ENCODE measurements around the gene C1QTNF3.

The C1QTNF3 gene

DNA sequence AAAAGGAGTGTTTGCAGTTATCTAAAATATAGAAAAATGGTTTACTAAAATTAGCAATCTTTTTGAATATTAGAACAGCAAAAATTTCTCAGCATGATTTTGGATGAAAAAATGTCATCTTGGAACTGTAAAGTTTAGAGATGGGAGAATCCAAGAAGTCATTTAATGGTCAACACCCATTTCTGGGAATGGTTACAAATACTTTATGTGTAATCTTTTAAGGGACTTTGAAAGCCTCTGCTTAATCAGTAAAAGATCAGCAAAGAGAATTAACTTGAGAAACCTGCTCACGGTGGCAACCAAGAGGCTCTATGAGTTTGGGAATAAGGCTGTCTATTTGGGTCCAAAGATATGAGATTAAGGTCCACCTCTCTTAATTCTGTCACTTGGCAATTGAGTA is 13.0 kb downstream of the C1QTNF3 start:
- Histone ChIP-seq H3K9me3 (ENCODE audit: control insufficient read depth, low read length) (no peaks in the 10 kb centered on the region), H3K36me3 (ENCODE audit: control insufficient read depth, insufficient read depth, low read length) (peaks cover 8% of the 10 kb centered on the region), H3K4me3 (ENCODE audit: insufficient read depth, low read depth, low read length, poor library complexity, severe bottlenecking) (no peak overlapping the region), H3K27me3 (replicated peaks; ENCODE audit: control insufficient read depth, insufficient read depth, low read length, poor library complexity, severe bottlenecking) (no peaks in the 10 kb centered on the region), H3K4me1 (ENCODE audit: control insufficient read depth, insufficient read depth, low read length, poor library complexity, severe bottlenecking) (no peaks in the 10 kb centered on the region), H3K27ac (ENCODE audit: insufficient read depth, low read length, poor library complexity, severe bottlenecking) (no peak overlapping the region)
- DNase-seq = no peak

GRCh38 chr5:34028349-34028748 is 14.7 kb downstream of the C1QTNF3 start:
- H3K4me3 ChIP-seq (ENCODE audit: insufficient read depth, low read depth, low read length, poor library complexity, severe bottlenecking) = no peak overlapping the region
- H3K9me3 ChIP-seq (ENCODE audit: control insufficient read depth, low read length) = no peaks in the 10 kb centered on the region
- H3K4me1 ChIP-seq (ENCODE audit: control insufficient read depth, insufficient read depth, low read length, poor library complexity, severe bottlenecking) = no peaks in the 10 kb centered on the region
- H3K27me3 ChIP-seq (replicated peaks; ENCODE audit: control insufficient read depth, insufficient read depth, low read length, poor library complexity, severe bottlenecking) = no peaks in the 10 kb centered on the region
- H3K36me3 ChIP-seq (ENCODE audit: control insufficient read depth, insufficient read depth, low read length) = no peaks in the 10 kb centered on the region
- H3K27ac ChIP-seq (ENCODE audit: insufficient read depth, low read length, poor library complexity, severe bottlenecking) = no peak overlapping the region
- no peak for DNase-seq

GRCh38 chr5:34026089-34026761 is 16.8 kb downstream of the C1QTNF3 start:
- H3K9me3 ChIP-seq (ENCODE audit: control insufficient read depth, low read length) = no peaks in the 10 kb centered on the region
- no peak for DNase-seq
- no peak overlapping the region for H3K4me3 ChIP-seq (ENCODE audit: insufficient read depth, low read depth, low read length, poor library complexity, severe bottlenecking)
- no peak overlapping the region for H3K27ac ChIP-seq (ENCODE audit: insufficient read depth, low read length, poor library complexity, severe bottlenecking)
- no peaks in the 10 kb centered on the region for H3K36me3 ChIP-seq (ENCODE audit: control insufficient read depth, insufficient read depth, low read length)
- no peaks in the 10 kb centered on the region for H3K27me3 ChIP-seq (replicated peaks; ENCODE audit: control insufficient read depth, insufficient read depth, low read length, poor library complexity, severe bottlenecking)
- H3K4me1 ChIP-seq (ENCODE audit: control insufficient read depth, insufficient read depth, low read length, poor library complexity, severe bottlenecking) = peaks cover 9% of the 10 kb centered on the region

GRCh38 chr5:34022121-34022705 is 20.8 kb downstream of the C1QTNF3 start:
- Histone ChIP-seq H3K27ac (ENCODE audit: insufficient read depth, low read length, poor library complexity, severe bottlenecking) (no peak overlapping the region), H3K9me3 (ENCODE audit: control insufficient read depth, low read length) (no peaks in the 10 kb centered on the region), H3K27me3 (replicated peaks; ENCODE audit: control insufficient read depth, insufficient read depth, low read length, poor library complexity, severe bottlenecking) (no peaks in the 10 kb centered on the region), H3K4me3 (ENCODE audit: insufficient read depth, low read depth, low read length, poor library complexity, severe bottlenecking) (no peak overlapping the region), H3K4me1 (ENCODE audit: control insufficient read depth, insufficient read depth, low read length, poor library complexity, severe bottlenecking) (peaks cover 9% of the 10 kb centered on the region), H3K36me3 (ENCODE audit: control insufficient read depth, insufficient read depth, low read length) (peaks cover 5% of the 10 kb centered on the region)
- no peak for DNase-seq

- Histone ChIP-seq H3K4me1 (ENCODE audit: control insufficient read depth, insufficient read depth, low read length, poor library complexity, severe bottlenecking) (peaks cover 9% of the 10 kb centered on the region), H3K4me3 (ENCODE audit: insufficient read depth, low read depth, low read length, poor library complexity, severe bottlenecking) (no peak overlapping the region), H3K27ac (ENCODE audit: insufficient read depth, low read length, poor library complexity, severe bottlenecking) (no peak overlapping the region), H3K27me3 (replicated peaks; ENCODE audit: control insufficient read depth, insufficient read depth, low read length, poor library complexity, severe bottlenecking) (no peaks in the 10 kb centered on the region), H3K9me3 (ENCODE audit: control insufficient read depth, low read length) (no peaks in the 10 kb centered on the region), H3K36me3 (ENCODE audit: control insufficient read depth, insufficient read depth, low read length) (peaks cover 5% of the 10 kb centered on the region)
- DNase-seq = no peak
Observed at GRCh38 chr5:34021334-34021733, 21.7 kb downstream of the C1QTNF3 start.

DNA sequence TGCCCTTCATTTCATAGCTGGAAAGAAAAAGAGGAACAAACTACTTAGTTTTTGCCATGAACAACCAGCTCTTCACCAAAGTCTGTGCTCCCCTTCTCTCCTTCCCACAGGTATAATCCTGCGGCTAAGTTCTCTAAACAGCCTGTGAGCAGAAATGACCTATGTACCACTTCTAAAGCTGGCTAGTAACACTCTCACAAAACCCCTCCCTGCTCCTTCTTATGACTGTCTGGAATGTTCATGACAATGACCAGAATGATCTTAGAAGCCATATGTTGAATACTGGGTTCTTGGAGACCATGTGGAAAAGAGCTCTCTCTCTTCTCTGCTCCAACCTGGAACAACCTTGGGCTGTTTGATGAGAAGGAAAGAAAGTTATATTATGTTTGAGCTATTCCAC is 22.3 kb downstream of the C1QTNF3 start:
- Histone ChIP-seq H3K4me3 (ENCODE audit: insufficient read depth, low read depth, low read length, poor library complexity, severe bottlenecking) (no peak overlapping the region), H3K9me3 (ENCODE audit: control insufficient read depth, low read length) (no peaks in the 10 kb centered on the region), H3K27ac (ENCODE audit: insufficient read depth, low read length, poor library complexity, severe bottlenecking) (no peak overlapping the region), H3K27me3 (replicated peaks; ENCODE audit: control insufficient read depth, insufficient read depth, low read length, poor library complexity, severe bottlenecking) (no peaks in the 10 kb centered on the region), H3K36me3 (ENCODE audit: control insufficient read depth, insufficient read depth, low read length) (peaks cover 5% of the 10 kb centered on the region), H3K4me1 (ENCODE audit: control insufficient read depth, insufficient read depth, low read length, poor library complexity, severe bottlenecking) (peaks cover 9% of the 10 kb centered on the region)
- DNase-seq = no peak

DNA sequence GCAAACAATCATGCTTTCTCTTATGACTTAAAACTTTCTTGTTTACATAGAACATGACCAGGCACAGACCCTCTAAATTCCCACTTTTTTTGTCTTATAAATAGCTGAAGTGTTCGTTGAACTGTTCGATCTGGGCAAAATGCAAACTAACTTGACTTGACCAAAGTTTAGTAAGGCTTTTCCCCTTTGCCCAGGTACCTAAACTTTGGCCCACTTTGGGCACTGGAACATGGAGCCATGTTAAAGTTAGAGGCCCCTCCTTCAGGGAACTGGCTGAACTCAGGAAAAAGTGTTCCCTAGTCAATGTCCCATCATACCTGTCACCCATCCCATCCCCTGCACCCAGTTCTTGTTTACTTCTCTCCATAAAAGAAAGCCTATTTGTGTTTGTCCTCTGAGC is 25.8 kb downstream of the C1QTNF3 start:
- Histone ChIP-seq H3K27ac (ENCODE audit: insufficient read depth, low read length, poor library complexity, severe bottlenecking) (no peak overlapping the region), H3K4me3 (ENCODE audit: insufficient read depth, low read depth, low read length, poor library complexity, severe bottlenecking) (no peak overlapping the region), H3K4me1 (ENCODE audit: control insufficient read depth, insufficient read depth, low read length, poor library complexity, severe bottlenecking) (peaks cover 5% of the 10 kb centered on the region), H3K27me3 (replicated peaks; ENCODE audit: control insufficient read depth, insufficient read depth, low read length, poor library complexity, severe bottlenecking) (no peaks in the 10 kb centered on the region), H3K36me3 (ENCODE audit: control insufficient read depth, insufficient read depth, low read length) (peaks cover 5% of the 10 kb centered on the region), H3K9me3 (ENCODE audit: control insufficient read depth, low read length) (no peaks in the 10 kb centered on the region)
- no peak for DNase-seq

DNA sequence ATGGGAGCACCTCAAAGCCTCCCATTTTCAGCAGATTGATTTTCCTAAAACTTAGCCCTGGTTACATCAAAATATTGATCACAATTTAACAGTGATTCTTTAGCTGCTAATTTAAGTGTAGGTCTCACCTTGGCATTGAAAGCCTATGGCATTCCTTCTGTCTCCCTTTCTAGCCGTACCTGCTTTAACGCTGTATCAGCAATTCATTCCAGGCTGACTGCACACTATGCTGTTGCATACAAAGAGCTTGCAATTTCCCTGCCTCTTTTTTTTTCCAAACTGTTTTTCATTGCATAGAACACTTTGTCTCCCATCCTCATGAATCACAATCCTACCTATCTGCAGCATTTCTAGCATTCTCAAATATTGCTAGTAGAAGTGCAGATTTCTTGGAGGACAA is 26.3 kb downstream of the C1QTNF3 start:
- H3K4me3 ChIP-seq (ENCODE audit: insufficient read depth, low read depth, low read length, poor library complexity, severe bottlenecking) = no peak overlapping the region
- H3K9me3 ChIP-seq (ENCODE audit: control insufficient read depth, low read length) = no peaks in the 10 kb centered on the region
- peaks cover 5% of the 10 kb centered on the region for H3K36me3 ChIP-seq (ENCODE audit: control insufficient read depth, insufficient read depth, low read length)
- DNase-seq = no peak
- no peaks in the 10 kb centered on the region for H3K27me3 ChIP-seq (replicated peaks; ENCODE audit: control insufficient read depth, insufficient read depth, low read length, poor library complexity, severe bottlenecking)
- H3K4me1 ChIP-seq (ENCODE audit: control insufficient read depth, insufficient read depth, low read length, poor library complexity, severe bottlenecking) = peaks cover under 1% of the 10 kb centered on the region
- no peak overlapping the region for H3K27ac ChIP-seq (ENCODE audit: insufficient read depth, low read length, poor library complexity, severe bottlenecking)

DNA sequence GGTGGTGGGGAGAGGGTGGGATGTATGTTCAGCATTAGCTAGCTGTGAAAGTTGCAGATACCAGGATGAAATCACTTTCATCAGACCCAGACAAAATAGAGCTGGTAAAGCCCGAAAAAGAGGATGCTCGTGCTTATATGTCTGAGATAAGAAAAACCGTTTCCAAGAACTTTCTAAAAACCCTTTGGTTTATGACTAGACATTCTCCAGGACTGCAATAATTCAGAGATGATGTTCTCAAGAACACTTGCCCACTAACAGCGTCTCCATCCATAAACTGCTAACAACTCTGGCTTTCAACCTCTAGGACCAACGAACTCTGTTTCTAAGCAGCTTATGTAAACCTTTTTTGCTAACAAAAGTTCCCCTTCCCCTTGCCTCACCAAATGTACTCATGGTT is 26.8 kb downstream of the C1QTNF3 start:
- Histone ChIP-seq H3K4me1 (ENCODE audit: control insufficient read depth, insufficient read depth, low read length, poor library complexity, severe bottlenecking) (no peaks in the 10 kb centered on the region), H3K36me3 (ENCODE audit: control insufficient read depth, insufficient read depth, low read length) (peaks cover 5% of the 10 kb centered on the region), H3K4me3 (ENCODE audit: insufficient read depth, low read depth, low read length, poor library complexity, severe bottlenecking) (no peak overlapping the region), H3K27me3 (replicated peaks; ENCODE audit: control insufficient read depth, insufficient read depth, low read length, poor library complexity, severe bottlenecking) (no peaks in the 10 kb centered on the region), H3K9me3 (ENCODE audit: control insufficient read depth, low read length) (no peaks in the 10 kb centered on the region), H3K27ac (ENCODE audit: insufficient read depth, low read length, poor library complexity, severe bottlenecking) (no peak overlapping the region)
- no peak for DNase-seq

DNA sequence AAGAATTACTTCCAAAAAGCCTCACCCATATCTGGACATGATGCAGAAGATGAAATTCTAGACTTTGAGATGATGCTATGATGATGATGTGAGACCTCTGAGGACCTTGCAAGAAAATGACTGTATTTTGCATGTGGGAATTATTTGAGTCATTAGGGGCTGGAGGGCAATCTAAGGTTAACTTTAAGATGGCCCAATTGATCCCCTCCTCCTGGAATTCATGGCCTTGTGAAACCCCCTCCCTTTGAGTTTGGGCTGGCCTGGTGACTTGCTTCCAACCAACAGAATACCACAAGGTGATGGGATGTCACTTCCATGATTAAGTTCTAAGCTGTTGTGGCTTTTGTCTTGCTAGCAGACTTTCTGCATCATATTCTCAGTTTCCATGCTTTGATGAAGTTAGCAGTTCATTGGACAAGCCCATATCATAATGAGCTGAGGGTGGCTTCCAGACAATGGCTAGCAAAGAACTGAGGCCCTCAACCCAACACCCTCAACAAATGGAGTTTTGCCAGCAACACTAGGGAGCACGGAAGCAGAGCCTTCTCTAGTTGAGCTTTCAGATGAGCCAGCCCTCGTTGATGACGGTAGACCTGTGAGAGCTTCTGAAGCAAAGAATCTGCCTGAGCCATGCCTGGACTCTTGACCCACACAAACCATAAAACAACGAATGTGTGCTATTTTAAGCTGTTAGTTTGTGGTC is 27.7 kb downstream of the C1QTNF3 start:
- H3K4me3 ChIP-seq (ENCODE audit: insufficient read depth, low read depth, low read length, poor library complexity, severe bottlenecking) = no peak overlapping the region
- H3K27ac ChIP-seq (ENCODE audit: insufficient read depth, low read length, poor library complexity, severe bottlenecking) = no peak overlapping the region
- no peak for DNase-seq

More for the DNA sequence above, 27.7 kb downstream of the C1QTNF3 start:
- H3K36me3 ChIP-seq (ENCODE audit: control insufficient read depth, insufficient read depth, low read length) = peaks cover 5% of the 10 kb centered on the region
- no peaks in the 10 kb centered on the region for H3K27me3 ChIP-seq (replicated peaks; ENCODE audit: control insufficient read depth, insufficient read depth, low read length, poor library complexity, severe bottlenecking)
- no peaks in the 10 kb centered on the region for H3K4me1 ChIP-seq (ENCODE audit: control insufficient read depth, insufficient read depth, low read length, poor library complexity, severe bottlenecking)
- no peaks in the 10 kb centered on the region for H3K9me3 ChIP-seq (ENCODE audit: control insufficient read depth, low read length)

Measured in effector memory CD4-positive, alpha-beta T cell (primary cell).